GM21528 (cell line): ENCODE data around the gene ACOT11.
"Not testable (repeated sequence)": the region's sequence is repeated elsewhere in the genome, so short reads cannot be mapped to it uniquely, and the experiment has no call there.

Experiments
- ATAC-seq: cut with Tn5 transposase; IDR thresholded peaks from one replicate; pipeline ENCODE4 v1.9.1; 2021; ENCODE audit warnings: mild to moderate bottlenecking, moderate library complexity; ENCODE audit not compliant: unreplicated experiment, low FRiP score

Gene ACOT11

DNA sequence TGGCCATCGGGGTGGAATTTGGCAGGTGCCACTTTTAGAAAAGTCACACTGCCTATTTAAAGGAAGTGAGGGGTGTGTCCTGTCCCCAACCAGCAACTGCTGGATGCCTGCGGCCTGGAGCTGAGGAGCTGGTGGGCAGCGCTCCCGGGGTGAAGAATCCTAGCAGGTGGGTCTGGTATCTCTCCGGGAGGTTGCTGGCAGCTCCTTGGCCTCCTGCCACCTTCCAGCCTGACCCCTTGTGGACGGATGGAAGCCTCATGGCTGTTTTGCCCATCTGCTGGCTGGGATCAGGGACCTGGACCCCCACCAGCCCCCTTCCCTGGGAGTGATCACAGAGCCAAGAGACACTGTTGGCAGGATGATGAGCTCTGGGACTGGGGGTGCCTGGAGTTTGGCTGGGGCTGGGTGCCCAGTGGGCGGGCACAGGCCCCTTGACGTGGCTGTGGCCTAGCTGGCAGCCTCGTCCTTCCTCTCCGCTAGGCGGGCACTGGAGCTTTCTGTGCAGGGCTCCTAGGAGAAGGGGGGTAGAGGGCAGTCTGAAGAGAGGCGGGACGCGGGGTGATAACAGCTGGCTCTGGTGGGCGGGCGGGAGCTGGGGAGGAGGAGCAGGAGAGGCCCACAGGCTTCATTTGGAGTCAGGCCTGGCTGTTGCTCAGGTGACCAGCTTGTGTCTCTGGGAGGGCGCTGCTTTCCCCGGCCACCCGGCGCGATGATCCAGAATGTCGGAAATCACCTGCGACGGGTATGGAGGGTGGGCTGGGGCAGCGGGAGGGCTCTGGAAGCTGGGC lies at the start of gene ACOT11:
Gene ACOT11, plus strand, starts transcription at position 628 of the 788 bp plus-strand sequence. Its CDS starts 82 bp downstream, at position 710.
- ATAC-seq = no peak

GRCh38 chr1:54498383-54499096 lies 49.5 kb upstream of the ACOT11 start:
- no peak for ATAC-seq

DNA sequence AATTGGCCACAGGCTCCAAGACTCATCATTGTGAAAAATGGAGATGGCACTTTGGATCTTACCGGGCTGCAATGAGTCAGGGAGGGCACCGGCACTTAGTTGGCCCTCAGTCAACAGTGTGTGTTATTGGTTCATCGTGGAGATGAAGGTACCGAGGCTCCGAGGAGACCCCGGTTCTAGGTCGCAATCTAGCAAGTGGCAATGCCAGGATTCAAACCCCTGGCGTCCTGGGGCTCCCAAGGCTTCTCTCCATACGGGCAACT lies 49.0 kb upstream of the ACOT11 start:
- no peak for ATAC-seq

- ATAC-seq = no peak
Observed at GRCh38 chr1:54499360-54500106, 48.5 kb upstream of the ACOT11 start.

GRCh38 chr1:54500107-54500431 lies 48.0 kb upstream of the ACOT11 start:
- ATAC-seq = no peak

DNA sequence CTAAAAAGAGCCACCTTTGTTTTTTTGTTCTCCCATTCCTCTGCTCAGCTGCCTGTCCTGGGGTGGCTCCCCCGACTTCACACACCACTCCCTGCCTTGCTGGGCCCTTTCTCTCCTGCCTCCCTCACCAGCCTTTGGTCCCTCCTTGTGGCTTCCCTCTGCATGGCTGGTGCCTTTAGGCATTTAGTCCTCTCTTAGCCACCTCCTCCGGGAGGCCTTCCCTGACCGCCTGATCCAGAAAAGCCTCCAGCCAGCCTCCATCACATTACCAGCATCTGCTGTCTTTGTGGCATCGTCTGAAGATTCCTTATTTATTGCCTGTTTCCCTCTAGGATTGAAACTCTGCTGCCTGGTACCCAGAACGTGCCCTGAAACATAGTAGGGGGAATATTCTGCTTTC lies 46.2 kb upstream of the ACOT11 start:
- ATAC-seq = no peak

DNA sequence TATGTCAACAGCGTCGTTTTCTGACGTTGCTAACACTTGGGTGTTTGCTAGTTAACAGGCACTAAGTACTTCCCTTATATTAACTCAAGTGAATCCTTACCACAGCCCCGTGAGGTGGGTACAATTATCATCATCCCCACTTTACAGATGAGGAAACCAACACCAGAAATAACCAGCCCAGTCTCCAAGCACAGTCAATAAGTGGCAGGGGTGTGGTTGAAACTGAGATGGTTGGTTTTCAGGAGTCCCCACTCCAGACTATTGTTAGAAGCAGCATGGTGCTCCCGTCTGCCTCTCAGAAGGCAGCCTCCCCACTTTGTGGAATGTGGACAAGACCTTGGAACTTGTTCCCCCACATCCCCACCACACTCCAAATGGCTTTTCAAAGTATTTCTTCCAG lies 45.7 kb upstream of the ACOT11 start:
- no peak for ATAC-seq

DNA sequence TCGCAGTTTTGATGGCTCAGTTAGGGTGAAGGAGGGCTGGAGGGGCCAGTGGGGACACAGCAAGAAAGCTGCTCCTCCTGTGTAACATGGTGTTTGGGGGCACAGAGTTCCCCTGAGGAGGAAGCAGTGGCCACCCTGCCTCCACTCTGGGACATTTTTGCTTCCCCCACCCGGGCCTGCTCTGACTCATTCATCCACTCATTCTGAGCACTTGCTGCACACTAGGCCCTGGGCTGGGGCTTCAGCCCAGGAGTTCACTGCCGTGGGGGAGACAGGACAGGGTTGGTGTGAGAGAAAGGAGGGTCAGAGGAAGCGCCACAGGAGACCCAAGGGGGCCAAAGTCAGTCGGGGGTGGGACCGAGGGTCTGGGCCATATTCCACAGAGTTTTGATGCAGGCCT lies 41.4 kb upstream of the ACOT11 start:
- no peak for ATAC-seq

GRCh38 chr1:54507033-54507870 lies 40.8 kb upstream of the ACOT11 start:
- no peak for ATAC-seq

- no peak for ATAC-seq
Observed at GRCh38 chr1:54510715-54511270, 37.2 kb upstream of the ACOT11 start.

- ATAC-seq = not testable (repeated sequence)
Observed at GRCh38 chr1:54513921-54514580, 34.0 kb upstream of the ACOT11 start.

GRCh38 chr1:54516249-54516920 lies 31.6 kb upstream of the ACOT11 start:
- no peak for ATAC-seq

DNA sequence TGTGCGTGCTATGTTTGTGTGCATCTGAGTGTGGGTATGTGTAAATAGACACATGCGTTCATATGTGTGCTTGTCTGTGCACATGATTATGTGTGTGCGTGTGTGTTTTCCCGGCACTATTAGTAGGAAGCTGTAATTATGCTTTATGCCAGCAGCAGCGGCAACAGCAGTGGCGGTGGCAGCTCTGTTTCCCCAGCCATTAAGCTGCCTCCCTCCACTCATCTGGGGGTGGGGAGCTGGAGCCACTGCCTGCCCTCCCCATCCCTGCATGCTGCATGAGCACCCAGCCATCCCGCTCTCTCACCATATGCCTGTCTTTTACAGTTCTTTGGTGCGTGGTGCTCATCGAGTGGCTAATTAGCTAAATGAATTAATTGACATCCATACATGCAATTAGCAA lies 30.5 kb upstream of the ACOT11 start:
- ATAC-seq = no peak

- ATAC-seq = no peak
Observed at GRCh38 chr1:54518489-54518888, 29.5 kb upstream of the ACOT11 start.

DNA sequence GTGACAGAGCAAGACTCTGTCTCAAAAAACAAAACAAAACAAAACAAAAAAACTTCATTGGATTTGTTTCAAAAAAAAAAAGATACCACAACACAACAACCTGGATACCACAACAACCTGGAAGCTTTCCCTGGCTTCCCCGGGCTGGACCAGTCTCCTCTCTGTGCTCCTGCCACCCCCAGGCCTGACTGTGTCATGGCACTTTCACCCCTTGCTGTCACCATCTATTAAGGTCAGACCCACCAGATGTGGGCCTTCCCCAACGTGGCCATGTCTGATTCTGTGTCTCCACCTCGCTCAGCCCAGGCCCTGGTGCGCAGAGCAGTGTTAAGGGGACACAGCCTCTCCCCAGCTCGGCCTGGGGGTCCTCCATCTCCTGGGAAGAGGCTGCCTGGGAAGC lies 28.3 kb upstream of the ACOT11 start:
- ATAC-seq = no peak

DNA sequence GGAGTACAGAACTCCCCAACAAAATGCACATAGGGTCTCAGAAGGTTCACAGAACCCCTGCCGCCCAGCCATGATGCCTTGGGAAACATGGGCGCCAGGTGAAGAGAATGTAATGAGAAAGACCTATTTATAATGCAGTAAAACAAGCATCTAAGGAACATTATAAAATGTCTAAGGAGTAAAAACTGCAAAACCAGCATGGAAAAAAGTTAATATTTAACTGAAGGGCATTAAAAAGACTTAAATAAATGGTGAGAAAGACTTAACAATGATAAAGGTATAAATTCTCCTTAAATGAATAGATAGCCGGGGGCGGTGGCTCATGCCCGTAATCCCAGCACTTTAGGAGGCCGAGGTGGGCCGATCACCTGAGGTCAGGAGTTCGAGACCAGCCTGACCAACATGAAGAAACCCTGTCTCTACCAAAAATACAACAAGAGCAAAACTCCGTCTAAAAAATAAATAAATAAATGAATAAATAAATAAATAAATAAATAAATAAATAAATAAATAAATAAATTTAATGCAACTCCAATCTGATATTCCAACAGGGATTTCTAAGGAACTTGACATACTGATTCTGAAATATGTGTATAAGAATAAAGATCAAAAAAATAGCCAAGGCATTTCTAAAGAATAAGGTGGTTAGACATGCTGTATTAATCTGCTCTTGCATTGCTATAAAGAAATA lies 27.3 kb upstream of the ACOT11 start:
- ATAC-seq = no peak

DNA sequence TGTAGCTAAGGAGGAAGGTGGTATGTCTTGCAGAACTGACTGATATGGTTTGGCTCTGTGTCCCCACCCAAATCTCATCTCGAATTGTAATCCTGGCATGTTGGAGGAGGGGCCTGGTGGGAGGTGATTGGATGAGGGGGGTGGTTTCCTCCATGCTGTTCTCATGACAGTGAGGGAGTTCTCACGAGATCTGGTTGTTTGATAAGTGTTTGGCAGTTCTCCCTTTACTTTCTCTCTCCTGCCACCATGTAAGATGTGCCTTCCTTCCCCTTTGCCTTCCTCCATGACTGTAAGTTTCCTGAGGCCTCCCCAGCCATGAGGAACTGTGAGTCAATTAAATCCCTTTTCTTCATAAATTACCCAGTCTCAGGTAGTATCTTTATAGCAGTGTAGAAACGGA lies 21.5 kb upstream of the ACOT11 start:
- not testable (repeated sequence) for ATAC-seq

DNA sequence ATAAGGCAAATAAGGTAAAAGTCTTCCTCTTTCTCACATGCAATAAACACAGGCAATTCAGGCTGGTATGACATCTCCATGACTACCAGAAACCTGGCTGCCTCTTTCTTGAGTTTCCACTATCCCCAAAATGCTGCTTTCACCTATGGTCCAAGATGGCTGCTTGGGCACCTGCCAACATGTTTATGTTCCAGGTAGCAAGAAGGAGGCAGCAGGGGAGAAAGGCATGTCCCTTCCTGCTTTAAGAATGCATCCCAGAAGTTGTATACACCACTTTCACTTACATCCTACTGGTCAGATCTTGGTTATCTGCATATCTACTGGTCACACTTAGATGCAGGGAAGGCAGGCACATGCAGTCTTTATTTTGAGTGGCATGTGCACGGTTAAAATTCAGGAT lies 19.4 kb upstream of the ACOT11 start:
- ATAC-seq = no peak

DNA sequence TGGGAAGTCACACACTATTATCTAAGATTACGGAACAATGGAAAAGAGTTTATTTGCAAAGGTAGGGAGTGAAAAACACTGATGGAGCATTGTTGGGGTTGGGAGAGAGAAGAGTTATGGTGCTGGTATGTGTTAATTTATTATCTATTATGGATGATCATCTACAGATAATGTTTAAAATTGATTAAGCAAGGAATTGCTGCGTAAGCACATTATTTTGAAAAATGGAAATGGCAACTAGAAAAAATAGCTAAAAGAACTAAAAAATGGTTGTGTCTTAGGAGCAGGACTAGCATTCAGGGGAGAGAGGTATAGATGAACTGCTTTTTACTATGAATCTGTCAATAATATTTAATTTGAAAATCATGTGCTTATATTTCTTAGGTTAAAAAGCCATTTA lies 16.0 kb upstream of the ACOT11 start:
- no peak for ATAC-seq
